IPS-11a (cell line): ENCODE measurements around the gene PLXNB1.

Experiments used
- H3K4me3 ChIP-seq: one replicate; pipeline ENCODE4 v1.5.1; 2013; ENCODE audit warnings: low read depth, low read length, control low read depth

The PLXNB1 gene

GRCh38 chr3:48435223-48435595 lies 5.3 kb upstream of the PLXNB1 start:
- H3K4me3 ChIP-seq = no peak overlapping the region

- H3K4me3 ChIP-seq = no peak overlapping the region
Measured at GRCh38 chr3:48434591-48435222, 4.8 kb upstream of the PLXNB1 start.

GRCh38 chr3:48433472-48434118 lies 3.7 kb upstream of the PLXNB1 start:
- H3K4me3 ChIP-seq = no peak overlapping the region

- no peak overlapping the region for H3K4me3 ChIP-seq
Measured at GRCh38 chr3:48432411-48433371, 2.8 kb upstream of the PLXNB1 start.

GRCh38 chr3:48431224-48432029 lies 1.5 kb upstream of the PLXNB1 start:
- H3K4me3 ChIP-seq = no peak overlapping the region

- H3K4me3 ChIP-seq = no peak overlapping the region
Measured at GRCh38 chr3:48430708-48431101, 819 bp upstream of the PLXNB1 start.

- peak overlapping the region; percentile 63 for H3K4me3 ChIP-seq
Measured at GRCh38 chr3:48429317-48429959, 448 bp downstream of the PLXNB1 start.

GRCh38 chr3:48428572-48429316 lies 1.1 kb downstream of the PLXNB1 start:
- H3K4me3 ChIP-seq = peak overlapping the region; percentile 63

- peak overlapping the region; percentile 63 for H3K4me3 ChIP-seq
Measured at GRCh38 chr3:48428088-48428571, 1.8 kb downstream of the PLXNB1 start.

- no peak overlapping the region for H3K4me3 ChIP-seq
Measured at GRCh38 chr3:48427630-48427962, 2.3 kb downstream of the PLXNB1 start.

- no peak overlapping the region for H3K4me3 ChIP-seq
Measured at GRCh38 chr3:48426944-48427629, 2.8 kb downstream of the PLXNB1 start.

GRCh38 chr3:48426401-48426909 lies 3.4 kb downstream of the PLXNB1 start:
- no peak overlapping the region for H3K4me3 ChIP-seq

GRCh38 chr3:48425281-48425812 lies 4.5 kb downstream of the PLXNB1 start:
- H3K4me3 ChIP-seq = no peak overlapping the region

- no peak overlapping the region for H3K4me3 ChIP-seq
Measured at GRCh38 chr3:48423883-48424695, 5.8 kb downstream of the PLXNB1 start.

GRCh38 chr3:48423241-48423882 lies 6.5 kb downstream of the PLXNB1 start:
- H3K4me3 ChIP-seq = no peak overlapping the region

- H3K4me3 ChIP-seq = no peak overlapping the region
Measured at GRCh38 chr3:48422681-48423080, 7.2 kb downstream of the PLXNB1 start.

GRCh38 chr3:48422272-48422671 lies 7.6 kb downstream of the PLXNB1 start:
- H3K4me3 ChIP-seq = no peak overlapping the region
